ENCODE results near the gene MAPK1. TPM values are rescaled to one million over a fixed set of nuclear protein-coding genes. Genes with fewer than 3 reads are reported as not detected.
"Not testable (repeated sequence)": the region's sequence is repeated elsewhere in the genome, so short reads cannot be mapped to it uniquely, and the experiment has no call there.

The MAPK1 gene
- total and polyA plus RNA-seq, 12 donors: 8.3 to 124 (median 101) TPM

DNA sequence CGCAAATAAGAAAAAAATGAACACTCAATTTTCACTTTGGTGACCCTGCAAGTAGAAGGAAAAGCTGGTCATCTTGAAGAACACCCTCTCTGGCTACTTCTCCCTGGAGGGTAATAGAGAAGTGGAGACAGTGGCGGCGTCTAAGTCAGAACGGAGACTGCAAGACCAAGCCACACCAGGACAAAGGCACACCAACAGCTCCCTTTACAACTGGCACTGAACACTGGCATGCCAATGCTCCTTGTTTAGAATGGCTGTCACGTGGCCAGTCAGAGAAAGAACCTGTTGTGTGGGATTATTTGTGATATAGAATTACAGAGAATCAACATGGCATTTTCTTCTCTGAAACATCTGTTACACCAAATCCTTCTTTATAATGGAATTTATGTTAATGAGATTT, 70.6 kb downstream of the MAPK1 start:
- H3K27me3 ChIP-seq: no peaks in the 10 kb centered on the region
- peak overlapping the region in 4 of 10 donors; percentile 13 to 65 (median 24) for H3K27ac ChIP-seq
- peaks cover 0 to 26% (median 15%) of the 10 kb centered on the region in 9 donors for H3K4me1 ChIP-seq
- peak in 4 of 8 donors; percentile 62 to 86 (median 71) for ATAC-seq
- H3K9me3 ChIP-seq: no peaks in the 10 kb centered on the region
- H3K36me3 ChIP-seq: peaks cover 0 to 96% (median 16%) of the 10 kb centered on the region in 9 donors
- intact Hi-C loops (cut with DNase I): loop anchor here in 3 of 10 donors (5.0 to 10.0 kb wide), 3 partner anchors 40 to 70 kb away; partner anchors contain the start of gene MAPK1 (in 2 of the 3)
- H3K4me3 ChIP-seq: no peak overlapping the region
- TF ChIP-seq, protein P1, sequence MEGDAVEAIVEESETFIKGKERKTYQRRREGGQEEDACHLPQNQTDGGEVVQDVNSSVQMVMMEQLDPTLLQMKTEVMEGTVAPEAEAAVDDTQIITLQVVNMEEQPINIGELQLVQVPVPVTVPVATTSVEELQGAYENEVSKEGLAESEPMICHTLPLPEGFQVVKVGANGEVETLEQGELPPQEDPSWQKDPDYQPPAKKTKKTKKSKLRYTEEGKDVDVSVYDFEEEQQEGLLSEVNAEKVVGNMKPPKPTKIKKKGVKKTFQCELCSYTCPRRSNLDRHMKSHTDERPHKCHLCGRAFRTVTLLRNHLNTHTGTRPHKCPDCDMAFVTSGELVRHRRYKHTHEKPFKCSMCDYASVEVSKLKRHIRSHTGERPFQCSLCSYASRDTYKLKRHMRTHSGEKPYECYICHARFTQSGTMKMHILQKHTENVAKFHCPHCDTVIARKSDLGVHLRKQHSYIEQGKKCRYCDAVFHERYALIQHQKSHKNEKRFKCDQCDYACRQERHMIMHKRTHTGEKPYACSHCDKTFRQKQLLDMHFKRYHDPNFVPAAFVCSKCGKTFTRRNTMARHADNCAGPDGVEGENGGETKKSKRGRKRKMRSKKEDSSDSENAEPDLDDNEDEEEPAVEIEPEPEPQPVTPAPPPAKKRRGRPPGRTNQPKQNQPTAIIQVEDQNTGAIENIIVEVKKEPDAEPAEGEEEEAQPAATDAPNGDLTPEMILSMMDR (IDR thresholded peaks at IDR 0.05): no peak
- DNase-seq: no peak
- WGBS, 2 donors: 58 to 64% methylated on average over 5 of the region's 5 CpGs

DNA sequence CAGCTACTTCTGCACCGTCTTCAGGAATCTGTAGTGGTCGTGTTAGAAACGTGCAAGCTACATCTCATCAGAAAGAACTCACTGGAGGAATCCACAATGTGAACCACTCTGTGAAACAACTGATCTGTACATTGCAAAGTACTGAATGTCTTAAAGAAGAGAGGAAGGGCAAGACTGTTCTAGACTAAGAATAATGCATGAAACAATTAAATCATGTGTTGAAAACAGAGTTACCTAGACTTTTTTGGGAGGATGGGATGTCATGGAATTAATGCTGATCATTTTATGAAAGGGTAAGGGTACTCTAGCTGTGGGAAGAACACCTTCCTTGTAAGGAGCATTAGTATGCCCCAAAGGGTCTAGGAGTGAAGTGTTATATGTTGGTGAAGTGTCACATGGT, 71.2 kb downstream of the MAPK1 start:
- intact Hi-C loops (cut with DNase I): loop anchor here in 3 of 10 donors (5.0 to 10.0 kb wide), 3 partner anchors 41 to 71 kb away; partner anchors contain the start of gene MAPK1 (in 2 of the 3)
- peaks cover 0 to 30% (median 16%) of the 10 kb centered on the region in 9 donors for H3K4me1 ChIP-seq
- no peaks in the 10 kb centered on the region for H3K27me3 ChIP-seq
- DNase-seq (no peak), ATAC-seq (no peak)
- H3K27ac ChIP-seq: no peak overlapping the region
- WGBS, 2 donors: 93 to 94% methylated on average over 3 of the region's 3 CpGs
- peaks cover 0 to 96% (median 19%) of the 10 kb centered on the region in 9 donors for H3K36me3 ChIP-seq
- TF ChIP-seq, protein P1 (IDR thresholded peaks at IDR 0.05): no peak
- H3K9me3 ChIP-seq: no peaks in the 10 kb centered on the region
- no peak overlapping the region for H3K4me3 ChIP-seq

DNA sequence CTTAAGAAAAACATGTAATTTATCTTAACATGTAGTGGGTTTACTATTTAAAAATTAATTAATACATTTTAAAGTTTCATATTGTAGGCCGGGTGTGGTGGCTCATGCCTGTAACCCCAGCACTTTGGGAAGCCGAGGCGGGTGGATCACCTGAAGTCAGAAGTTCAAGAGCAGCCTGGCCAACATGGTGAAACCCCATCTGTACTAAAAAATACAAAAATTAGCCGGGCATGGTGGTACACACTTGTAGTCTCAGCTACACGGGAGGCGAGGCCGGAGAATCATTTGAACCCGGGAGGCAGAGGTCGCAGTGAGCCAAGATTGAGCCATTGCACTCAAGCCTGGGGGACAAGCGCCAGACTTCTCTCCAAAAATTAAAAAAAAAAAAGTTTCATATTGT, 73.7 kb downstream of the MAPK1 start:
- H3K4me1 ChIP-seq: peaks cover 0 to 30% (median 16%) of the 10 kb centered on the region in 9 donors
- H3K27ac ChIP-seq, H3K4me3 ChIP-seq, H3K9me3 ChIP-seq, ATAC-seq, H3K27me3 ChIP-seq, DNase-seq: not testable (repeated sequence)
- WGBS, 2 donors: 97 to 99% methylated on average over 10 of the region's 10 CpGs
- H3K36me3 ChIP-seq: peaks cover 0 to 98% (median 12%) of the 10 kb centered on the region in 9 donors
- intact Hi-C loops (cut with DNase I): loop anchor here in 1 of 10 donors (10.0 kb wide), 1 partner anchor 71 kb away; the partner anchor contains the start of gene MAPK1

DNA sequence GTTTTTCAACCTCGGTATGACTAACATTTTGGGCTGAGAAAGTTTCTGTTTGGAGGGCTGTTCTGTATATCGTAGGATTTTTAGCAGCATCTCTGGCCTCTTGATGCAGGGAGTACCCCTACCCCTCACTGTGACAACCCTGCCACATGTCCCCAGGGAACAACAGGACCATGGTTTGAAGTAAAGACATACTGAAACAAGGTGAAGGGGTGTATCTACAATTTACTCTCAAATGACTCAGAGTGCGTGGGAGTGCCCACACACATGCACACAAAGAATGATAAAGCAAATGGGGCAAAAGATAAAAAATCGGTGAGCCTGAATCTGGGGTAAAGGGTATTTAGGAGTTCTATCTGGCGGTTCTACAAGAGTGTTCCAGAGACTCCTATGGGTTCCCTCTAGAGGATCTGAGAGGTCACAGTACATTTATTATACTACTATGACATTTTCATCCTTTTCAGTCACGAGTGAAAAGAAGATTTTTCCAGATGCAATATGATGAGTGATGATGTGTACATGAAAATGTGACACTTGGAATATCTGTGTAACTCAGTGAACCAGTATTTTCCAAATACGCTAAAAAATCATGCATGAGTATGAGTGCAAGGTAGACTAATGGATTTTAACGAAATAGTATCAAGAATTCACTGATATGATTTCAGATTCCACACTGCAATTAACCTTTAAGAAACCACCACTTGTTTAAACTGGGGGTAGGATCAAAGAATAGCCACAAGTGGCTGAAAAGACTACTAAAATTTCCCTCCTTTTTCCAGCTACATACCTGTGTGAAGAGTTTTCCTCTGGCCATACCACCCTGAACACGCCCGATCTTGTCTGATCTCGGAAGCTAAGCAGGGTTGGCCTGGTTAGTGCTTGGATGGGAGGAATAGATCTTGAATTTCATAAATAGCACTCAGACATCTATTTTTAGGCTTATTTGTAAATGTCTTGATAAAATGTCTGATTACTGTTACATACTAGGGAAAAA, 75.5 kb downstream of the MAPK1 start:
- H3K36me3 ChIP-seq: peaks cover 0 to 98% (median 15%) of the 10 kb centered on the region in 9 donors
- H3K27me3 ChIP-seq: no peaks in the 10 kb centered on the region
- TF ChIP-seq, protein P1 (IDR thresholded peaks at IDR 0.05): no peak
- 81 to 86% methylated on average over 11 of the region's 11 CpGs for WGBS, 2 donors
- intact Hi-C loops (cut with DNase I): loop anchor here in 1 of 10 donors (10.0 kb wide), 1 partner anchor 73 kb away; the partner anchor contains the start of gene MAPK1
- no peak for ATAC-seq
- H3K4me1 ChIP-seq: peaks cover 0 to 13% (median under 1%) of the 10 kb centered on the region in 9 donors
- no peak for DNase-seq
- no peaks in the 10 kb centered on the region for H3K9me3 ChIP-seq
- H3K4me3 ChIP-seq: no peak overlapping the region
- no peak overlapping the region for H3K27ac ChIP-seq

- intact Hi-C loops (cut with DNase I): loop anchor here in 1 of 10 donors (10.0 kb wide), 1 partner anchor 74 kb away; the partner anchor contains the start of gene MAPK1
- peaks cover 0 to 98% (median 15%) of the 10 kb centered on the region in 9 donors for H3K36me3 ChIP-seq
Observed at GRCh38 chr22:21790849-21791610, 76.4 kb downstream of the MAPK1 start.

More at GRCh38 chr22:21790849-21791610, 76.4 kb downstream of the MAPK1 start:
- not testable (repeated sequence) for H3K27ac ChIP-seq, H3K27me3 ChIP-seq, DNase-seq, H3K4me3 ChIP-seq, H3K9me3 ChIP-seq, H3K4me1 ChIP-seq, ATAC-seq
- WGBS, 2 donors: 96% methylated on average over 11 of the region's 11 CpGs

Data from heart right ventricle (tissue), 16 donors.